Tibial artery (tissue), 4 donors: ENCODE data around the gene CHRND.
A peak's percentile ranks its signal among the peaks of the same experiment; 100 is the strongest.

Experiments
- DNase-seq, 2 donors: peaks; one replicate each; pipeline ENCODE4 v3.0.0-alpha.2; 2019
- H3K27ac ChIP-seq, 2 donors: fragments of 200-600 bp; sonication (generic) in 1 of 2; 1 replicate in 1 of 2; 2 replicates in 1 of 2; pipeline ENCODE4 v1.5.1; 2018 to 2019; ENCODE audit warnings: mild to moderate bottlenecking in 1 of 2
- H3K27me3 ChIP-seq, 2 donors: fragments of 200-600 bp; sonication (generic) in 1 of 2; one replicate each; pipeline versions ENCODE4 v1.5.1 to v1.6.0; 2016 to 2019
- H3K36me3 ChIP-seq, 3 donors: fragments of 200-600 bp; sonication (generic) in 2 of 3; one replicate each; pipeline ENCODE4 v1.5.1; 2016 to 2019; ENCODE audit warnings: mild to moderate bottlenecking in 2 of 3
- H3K4me1 ChIP-seq, 4 donors: fragments of 200-600 bp; sonication (generic) in 2 of 4; 1 replicate in 3 of 4; 2 replicates in 1 of 4; pipeline ENCODE4 v1.5.1; 2016 to 2019
- H3K4me3 ChIP-seq, 2 donors: fragments of 200-600 bp; sonication (generic) in 1 of 2; 1 replicate in 1 of 2; 2 replicates in 1 of 2; pipeline ENCODE4 v1.5.1; 2018 to 2019; ENCODE audit warnings: mild to moderate bottlenecking in 2 of 2
- H3K9me3 ChIP-seq, 3 donors: fragments of 200-600 bp; sonication (generic) in 1 of 3; one replicate each; pipeline ENCODE4 v1.5.1; 2016 to 2019
- intact Hi-C: fragments of 100-400 bp; cut with DNase I; formaldehyde crosslinking; loops from one replicate; pipeline ENCODE4 v1.15.0; 2023; ENCODE audit warnings: low total_unique reads
- TF ChIP-seq, protein P1 (sequence below), 2 experiments: fragments of 200-600 bp in 1 of 2; fragments of 450-650 bp in 1 of 2; IDR thresholded peaks; one replicate each; pipeline ENCODE4 v1.5.1; 2017 to 2019; ENCODE audit warnings: antibody characterized with exemption in 2 of 2, mild to moderate bottlenecking in 1 of 2, moderate library complexity in 1 of 2

The CHRND gene

DNA sequence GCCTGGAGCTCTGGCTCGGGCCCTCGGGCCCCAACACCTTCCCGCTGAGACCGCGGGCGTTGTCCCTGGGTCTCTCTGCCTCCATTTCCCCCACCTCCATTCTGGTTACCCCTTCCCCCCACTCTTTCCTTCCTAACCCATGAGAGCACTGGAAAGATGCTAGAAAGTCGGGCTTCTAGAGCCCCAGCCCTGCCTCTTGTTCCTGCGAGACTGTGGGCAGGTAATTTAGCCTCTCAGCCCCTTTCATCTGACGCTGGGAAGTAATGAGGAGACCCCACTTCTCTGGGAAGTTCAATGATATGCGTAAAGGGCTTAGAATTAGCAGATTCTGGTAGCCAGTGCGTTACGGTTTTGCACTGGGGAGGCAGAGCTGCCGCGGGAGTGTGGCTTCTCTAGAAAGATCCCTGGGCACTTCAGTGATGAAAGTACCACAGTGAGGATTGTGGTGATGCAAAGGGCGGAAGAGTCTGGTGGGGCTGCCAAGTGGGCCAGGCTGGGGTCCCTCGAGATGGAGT is 22.1 kb upstream of the CHRND start:
- TF ChIP-seq, protein P1, sequence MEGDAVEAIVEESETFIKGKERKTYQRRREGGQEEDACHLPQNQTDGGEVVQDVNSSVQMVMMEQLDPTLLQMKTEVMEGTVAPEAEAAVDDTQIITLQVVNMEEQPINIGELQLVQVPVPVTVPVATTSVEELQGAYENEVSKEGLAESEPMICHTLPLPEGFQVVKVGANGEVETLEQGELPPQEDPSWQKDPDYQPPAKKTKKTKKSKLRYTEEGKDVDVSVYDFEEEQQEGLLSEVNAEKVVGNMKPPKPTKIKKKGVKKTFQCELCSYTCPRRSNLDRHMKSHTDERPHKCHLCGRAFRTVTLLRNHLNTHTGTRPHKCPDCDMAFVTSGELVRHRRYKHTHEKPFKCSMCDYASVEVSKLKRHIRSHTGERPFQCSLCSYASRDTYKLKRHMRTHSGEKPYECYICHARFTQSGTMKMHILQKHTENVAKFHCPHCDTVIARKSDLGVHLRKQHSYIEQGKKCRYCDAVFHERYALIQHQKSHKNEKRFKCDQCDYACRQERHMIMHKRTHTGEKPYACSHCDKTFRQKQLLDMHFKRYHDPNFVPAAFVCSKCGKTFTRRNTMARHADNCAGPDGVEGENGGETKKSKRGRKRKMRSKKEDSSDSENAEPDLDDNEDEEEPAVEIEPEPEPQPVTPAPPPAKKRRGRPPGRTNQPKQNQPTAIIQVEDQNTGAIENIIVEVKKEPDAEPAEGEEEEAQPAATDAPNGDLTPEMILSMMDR (IDR thresholded peaks at IDR 0.05): no peak
- Histone ChIP-seq H3K9me3 (no peaks in the 10 kb centered on the region), H3K27me3 (peaks cover 0 to 84% of the 10 kb centered on the region in 2 donors), H3K36me3 (no peaks in the 10 kb centered on the region), H3K4me1 (peaks cover 0 to 19% (median 15%) of the 10 kb centered on the region in 4 donors), H3K4me3 (peak overlapping the region; percentile 39 to 56), H3K27ac (no peak overlapping the region)
- no peak for DNase-seq
- intact Hi-C loops: no loop called here

DNA sequence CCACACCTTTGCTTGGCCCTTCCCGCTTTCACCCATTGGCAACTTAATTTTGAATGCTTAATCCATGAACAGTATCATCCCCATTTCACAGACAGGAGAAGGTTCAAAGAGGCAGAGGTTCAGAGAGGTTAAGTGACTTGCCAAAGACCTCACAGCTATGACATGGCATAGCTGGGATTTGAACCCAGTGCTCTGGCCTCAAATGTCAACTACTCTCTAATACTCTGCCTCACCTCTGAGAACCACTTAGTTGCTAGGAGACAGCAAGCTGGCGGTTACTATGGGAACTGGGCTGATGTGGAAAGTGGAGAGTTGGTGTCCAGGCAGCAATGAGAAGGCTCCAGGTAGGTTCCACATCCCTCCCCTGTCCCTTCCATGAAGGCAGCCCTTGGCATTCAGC is 21.5 kb upstream of the CHRND start:
- Histone ChIP-seq H3K4me3 (no peak overlapping the region), H3K9me3 (no peaks in the 10 kb centered on the region), H3K4me1 (peaks cover 0 to 19% (median 15%) of the 10 kb centered on the region in 4 donors), H3K36me3 (no peaks in the 10 kb centered on the region), H3K27me3 (peaks cover 0 to 82% of the 10 kb centered on the region in 2 donors), H3K27ac (no peak overlapping the region)
- intact Hi-C loops: no loop called here
- DNase-seq: no peak
- TF ChIP-seq, protein P1 (IDR thresholded peaks at IDR 0.05): no peak

DNA sequence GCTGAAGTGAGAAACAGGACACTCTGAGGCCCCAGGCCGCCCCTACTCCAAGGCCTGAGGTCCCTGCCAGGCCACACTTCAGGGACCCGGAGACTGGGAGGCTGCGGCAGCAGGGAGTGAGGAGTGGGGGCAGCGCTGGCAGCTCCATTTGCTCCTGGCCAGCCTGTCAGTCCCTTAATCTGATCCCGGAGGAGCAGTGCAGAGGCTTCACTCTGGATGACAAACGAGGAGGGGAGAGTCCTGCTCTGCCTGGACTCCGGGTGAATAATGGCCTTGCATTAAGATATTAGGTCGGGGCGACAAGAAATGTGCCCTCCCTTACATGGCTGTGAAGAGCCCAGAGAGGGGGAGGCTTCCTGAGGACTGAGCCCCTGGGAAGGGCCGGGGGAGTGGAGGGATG is 20.1 kb upstream of the CHRND start:
- H3K9me3 ChIP-seq: no peaks in the 10 kb centered on the region
- peaks cover 0 to 19% (median 15%) of the 10 kb centered on the region in 4 donors for H3K4me1 ChIP-seq
- no peak overlapping the region for H3K4me3 ChIP-seq
- intact Hi-C loops: no loop called here
- TF ChIP-seq, protein P1 (IDR thresholded peaks at IDR 0.05): no peak
- H3K36me3 ChIP-seq: no peaks in the 10 kb centered on the region
- H3K27me3 ChIP-seq: peaks cover 0 to 72% of the 10 kb centered on the region in 2 donors
- DNase-seq: no peak
- no peak overlapping the region for H3K27ac ChIP-seq

DNA sequence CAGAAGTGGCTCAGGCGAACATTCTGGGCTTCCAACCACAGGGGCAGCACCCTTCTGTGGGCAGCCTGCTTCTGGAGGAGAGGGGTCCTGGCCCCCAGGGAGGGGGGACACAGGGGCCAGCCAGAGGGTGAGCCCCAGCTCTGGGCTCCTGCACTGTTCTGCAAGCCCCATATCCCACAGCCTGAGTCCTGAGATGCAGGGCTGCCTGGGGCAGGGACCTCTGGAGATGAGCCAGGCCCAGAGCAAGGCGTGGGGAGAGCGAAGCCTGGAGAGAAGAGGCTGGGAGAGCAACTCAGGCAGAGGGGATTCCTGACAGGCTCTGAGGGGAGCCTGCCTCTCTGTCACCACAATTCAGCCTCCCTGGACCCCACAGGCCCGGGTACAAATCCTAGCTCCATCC is 19.3 kb upstream of the CHRND start:
- no peaks in the 10 kb centered on the region for H3K9me3 ChIP-seq
- no peak overlapping the region for H3K27ac ChIP-seq
- DNase-seq: no peak
- intact Hi-C loops: no loop called here
- H3K4me3 ChIP-seq: no peak overlapping the region
- no peaks in the 10 kb centered on the region for H3K36me3 ChIP-seq
- TF ChIP-seq, protein P1 (IDR thresholded peaks at IDR 0.05): no peak
- H3K27me3 ChIP-seq: peaks cover 0 to 74% of the 10 kb centered on the region in 2 donors
- H3K4me1 ChIP-seq: peaks cover 0 to 19% (median 15%) of the 10 kb centered on the region in 4 donors

DNA sequence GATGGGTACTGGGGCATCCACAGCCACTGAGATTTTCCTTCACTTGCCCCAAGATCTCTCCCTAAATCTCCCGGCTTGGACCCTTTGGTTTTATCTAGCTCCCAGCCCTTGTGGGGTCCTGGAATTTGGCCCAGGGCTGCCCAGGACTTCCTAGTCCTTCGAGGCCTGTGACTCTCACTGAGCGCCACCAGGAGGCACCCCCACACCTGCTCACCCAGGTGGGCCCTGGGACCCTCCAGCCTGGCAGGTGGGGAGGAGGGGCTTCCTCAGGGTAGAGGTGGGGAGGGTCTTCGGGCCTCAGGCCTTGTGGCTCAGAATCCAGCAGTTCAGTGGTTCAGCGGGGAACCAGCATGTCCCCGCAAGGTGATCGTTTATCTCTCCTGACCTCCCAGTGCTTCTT is 17.7 kb upstream of the CHRND start:
- no peak overlapping the region for H3K27ac ChIP-seq
- DNase-seq: no peak
- intact Hi-C loops: no loop called here

More for the DNA sequence above, 17.7 kb upstream of the CHRND start:
- Histone ChIP-seq H3K9me3 (no peaks in the 10 kb centered on the region), H3K4me3 (no peak overlapping the region), H3K4me1 (peaks cover 0 to 7% (median 7%) of the 10 kb centered on the region in 4 donors), H3K27me3 (peaks cover 0 to 74% of the 10 kb centered on the region in 2 donors), H3K36me3 (no peaks in the 10 kb centered on the region)
- TF ChIP-seq, protein P1 (IDR thresholded peaks at IDR 0.05): no peak
